ENCODE data around the gene CTNS. TPM values are rescaled to one million over a fixed set of nuclear protein-coding genes. Genes with fewer than 3 reads are reported as not detected.
A peak's percentile ranks its signal among the peaks of the same experiment; 100 is the strongest.

CTNS gene
- total and polyA plus RNA-seq, 2 of the 13 experiments (the other 11 are each of a cell fraction or from before 2014, with no cell fraction given), result 9.5 to 13.7 TPM

GRCh38 chr17:3695723-3696411 is 59.3 kb downstream of the CTNS start, which contains the start of gene P2RX5 (continued):
- TF ChIP-seq ZFP91 (CRISPR knock-in tag; IDR thresholded peaks at IDR 0.05; ENCODE audit: borderline replicate concordance) (no peak), ZNF800 (CRISPR knock-in tag; IDR thresholded peaks at IDR 0.05) (peak; percentile 89; the same call in 1 of the 2 replicates), ZNF207 (IDR thresholded peaks at IDR 0.05; ENCODE audit: borderline replicate concordance) (no peak), IKZF1 (IDR thresholded peaks at IDR 0.05) (no peak), ZNF687 (CRISPR knock-in tag; IDR thresholded peaks at IDR 0.05) (peak; percentile 58), AKNA (CRISPR knock-in tag; IDR thresholded peaks at IDR 0.05; ENCODE audit: borderline replicate concordance) (no peak), MYC (CRISPR knock-in tag; IDR thresholded peaks at IDR 0.05; ENCODE audit: borderline replicate concordance) (peak; percentile 48; the same call in 1 of the 2 replicates), SRSF4 (IDR thresholded peaks at IDR 0.05; ENCODE audit: low read depth, low read length, poor library complexity, severe bottlenecking) (no peak), IRF2 (CRISPR knock-in tag; IDR thresholded peaks at IDR 0.05) (no peak), ZSCAN25 (CRISPR knock-in tag; IDR thresholded peaks at IDR 0.05) (peak; percentile 85), MNT (IDR thresholded peaks at IDR 0.05) (no peak)

All from HepG2 (cell line).